ENCODE results near the gene ICOS.

Gene ICOS

DNA sequence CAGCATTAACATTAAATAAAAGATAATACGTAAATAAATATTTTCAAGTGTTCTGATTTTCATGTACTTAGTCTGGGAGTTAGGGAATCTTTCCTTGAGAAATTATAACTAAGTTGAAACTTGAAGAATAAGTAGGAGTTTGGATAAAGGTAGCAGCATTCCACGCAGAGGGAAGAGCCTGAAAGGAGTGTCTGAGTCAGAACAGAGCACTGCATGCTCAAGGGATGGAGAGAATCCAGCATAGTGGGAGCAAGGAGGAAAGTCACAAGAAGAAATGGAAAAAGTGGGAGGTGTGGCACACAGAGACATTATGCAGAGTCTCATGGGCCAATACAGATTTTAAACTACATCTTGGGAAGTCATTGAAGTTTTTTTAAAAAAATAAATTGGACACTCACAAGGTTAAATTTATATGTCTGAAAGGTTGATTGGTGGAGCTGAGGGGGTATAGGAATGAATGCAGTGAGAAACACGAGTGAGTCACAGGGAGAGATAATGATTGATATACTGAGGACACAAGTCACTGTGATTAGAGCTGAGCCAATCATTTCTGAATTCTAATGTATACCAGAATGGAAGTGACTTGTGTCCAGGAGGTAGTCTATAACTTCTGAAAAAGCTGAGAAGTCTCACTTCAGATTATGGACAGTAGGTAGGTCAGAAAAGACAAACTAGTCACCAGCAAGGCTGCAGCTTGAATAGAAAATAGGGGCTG is 66.9 kb downstream of the ICOS start:
- H3K27me3 ChIP-seq (replicated peaks; ENCODE audit: insufficient read depth, low read length) = no peaks in the 10 kb centered on the region
- H3K4me1 ChIP-seq (ENCODE audit: low read length) = 0 out of 2 replicates have a peak, but pooled peaks cover 4% of the 10 kb centered on the region
- no peaks in the 10 kb centered on the region for H3K36me3 ChIP-seq (replicated peaks; ENCODE audit: insufficient read depth, low read length)
- no peak overlapping the region for H3K9ac ChIP-seq (ENCODE audit: low read length)
- no peak overlapping the region for H3K4me3 ChIP-seq (ENCODE audit: low read length)
- TF ChIP-seq EZH2 (optimal IDR thresholded peaks at IDR 0.05; ENCODE audit: low read depth, low read length) (no peak), EZH2phosphoT487 (IDR thresholded peaks at IDR 0.05; ENCODE audit: low read length) (no peak), CTCF (IDR thresholded peaks at IDR 0.05; ENCODE audit: low read length) (no peak)
- no peaks in the 10 kb centered on the region for H3K79me2 ChIP-seq (ENCODE audit: low read length)
- H3F3A ChIP-seq (ENCODE audit: insufficient read depth, low read length) = no peaks in the 10 kb centered on the region
- H3K4me2 ChIP-seq (ENCODE audit: low read depth, low read length) = no peak overlapping the region
- no peaks in the 10 kb centered on the region for H4K20me1 ChIP-seq (ENCODE audit: insufficient read depth, low read length)
- no peak for DNase-seq
- no peaks in the 10 kb centered on the region for H3K9me2 ChIP-seq (replicated peaks; ENCODE audit: insufficient read depth, low read length)
- no peak overlapping the region for H2AFZ ChIP-seq (ENCODE audit: low read length)
- no peak overlapping the region for H3K27ac ChIP-seq (ENCODE audit: low read length)
- no peaks in the 10 kb centered on the region for H3K9me3 ChIP-seq (replicated peaks; ENCODE audit: insufficient read depth, low read length)

- no peak for DNase-seq
- TF ChIP-seq EZH2 (optimal IDR thresholded peaks at IDR 0.05; ENCODE audit: low read depth, low read length) (no peak), CTCF (IDR thresholded peaks at IDR 0.05; ENCODE audit: low read length) (no peak), EZH2phosphoT487 (IDR thresholded peaks at IDR 0.05; ENCODE audit: low read length) (no peak)
- no peak overlapping the region for H3K4me2 ChIP-seq (ENCODE audit: low read depth, low read length)
- H3K9me3 ChIP-seq (replicated peaks; ENCODE audit: insufficient read depth, low read length) = no peaks in the 10 kb centered on the region
- no peak overlapping the region for H3K9ac ChIP-seq (ENCODE audit: low read length)
- no peaks in the 10 kb centered on the region for H3K36me3 ChIP-seq (replicated peaks; ENCODE audit: insufficient read depth, low read length)
- no peaks in the 10 kb centered on the region for H3K79me2 ChIP-seq (ENCODE audit: low read length)
- no peak overlapping the region for H3K27ac ChIP-seq (ENCODE audit: low read length)
- H3K9me2 ChIP-seq (replicated peaks; ENCODE audit: insufficient read depth, low read length) = no peaks in the 10 kb centered on the region
- H3K4me3 ChIP-seq (ENCODE audit: low read length) = no peak overlapping the region
- no peaks in the 10 kb centered on the region for H3K4me1 ChIP-seq (ENCODE audit: low read length)
- no peaks in the 10 kb centered on the region for H3F3A ChIP-seq (ENCODE audit: insufficient read depth, low read length)
- H4K20me1 ChIP-seq (ENCODE audit: insufficient read depth, low read length) = no peaks in the 10 kb centered on the region
- H2AFZ ChIP-seq (ENCODE audit: low read length) = no peak overlapping the region
- no peaks in the 10 kb centered on the region for H3K27me3 ChIP-seq (replicated peaks; ENCODE audit: insufficient read depth, low read length)
Measured at GRCh38 chr2:204004912-204005311, 68.3 kb downstream of the ICOS start.

DNA sequence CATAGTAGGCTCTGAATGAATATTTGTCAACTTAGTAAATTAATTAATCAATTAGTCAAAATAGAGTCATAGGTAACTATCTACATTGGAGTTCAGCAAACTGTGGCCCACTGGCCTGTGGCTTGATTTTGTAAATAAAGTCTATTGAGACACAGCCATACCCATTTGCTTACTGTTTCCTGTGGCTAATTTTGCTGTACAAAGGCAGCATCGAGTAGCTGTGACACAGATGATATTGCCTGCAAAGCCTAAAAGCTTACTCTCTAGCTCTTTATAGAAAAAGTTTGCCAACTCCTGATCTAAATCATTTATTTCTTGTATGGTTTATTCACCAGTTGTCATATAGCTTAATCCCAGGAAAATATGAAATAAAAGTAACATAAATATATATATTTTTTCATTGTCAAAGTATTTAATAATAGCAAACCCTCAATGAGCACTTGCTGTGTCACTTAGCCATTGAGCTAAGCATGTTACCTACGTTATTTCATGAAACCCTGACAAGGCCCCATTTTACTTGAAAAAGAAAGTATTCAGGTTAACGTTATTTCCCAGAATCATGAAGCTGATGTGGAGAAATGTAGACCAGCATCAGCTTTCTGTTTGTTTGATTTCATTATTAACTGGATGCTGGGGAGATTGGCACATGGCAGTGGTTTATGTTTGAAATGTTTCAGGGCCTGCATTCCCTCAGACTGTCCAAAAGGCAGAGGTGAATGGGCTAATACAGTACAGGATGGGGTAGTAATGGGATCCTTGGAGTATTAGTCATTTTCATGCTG is 69.6 kb downstream of the ICOS start:
- Histone ChIP-seq H3K27ac (ENCODE audit: low read length) (no peak overlapping the region), H3F3A (ENCODE audit: insufficient read depth, low read length) (no peaks in the 10 kb centered on the region), H2AFZ (ENCODE audit: low read length) (no peak overlapping the region), H3K36me3 (replicated peaks; ENCODE audit: insufficient read depth, low read length) (no peaks in the 10 kb centered on the region), H3K4me3 (ENCODE audit: low read length) (no peak overlapping the region), H3K27me3 (replicated peaks; ENCODE audit: insufficient read depth, low read length) (no peaks in the 10 kb centered on the region), H3K9me3 (replicated peaks; ENCODE audit: insufficient read depth, low read length) (no peaks in the 10 kb centered on the region), H3K4me1 (ENCODE audit: low read length) (no peaks in the 10 kb centered on the region), H4K20me1 (ENCODE audit: insufficient read depth, low read length) (no peaks in the 10 kb centered on the region), H3K9me2 (replicated peaks; ENCODE audit: insufficient read depth, low read length) (no peaks in the 10 kb centered on the region), H3K9ac (ENCODE audit: low read length) (no peak overlapping the region), H3K4me2 (ENCODE audit: low read depth, low read length) (no peak overlapping the region), H3K79me2 (ENCODE audit: low read length) (no peaks in the 10 kb centered on the region)
- no peak for DNase-seq
- TF ChIP-seq CTCF (IDR thresholded peaks at IDR 0.05; ENCODE audit: low read length) = no peak
- TF ChIP-seq EZH2phosphoT487 (IDR thresholded peaks at IDR 0.05; ENCODE audit: low read length) = no peak
- no peak for TF ChIP-seq EZH2 (optimal IDR thresholded peaks at IDR 0.05; ENCODE audit: low read depth, low read length)

Measured in MM.1S (cell line).